ENCODE data around the gene EBPL.
"Not testable (repeated sequence)": the region's sequence is repeated elsewhere in the genome, so short reads cannot be mapped to it uniquely, and the experiment has no call there.

The EBPL gene

DNA sequence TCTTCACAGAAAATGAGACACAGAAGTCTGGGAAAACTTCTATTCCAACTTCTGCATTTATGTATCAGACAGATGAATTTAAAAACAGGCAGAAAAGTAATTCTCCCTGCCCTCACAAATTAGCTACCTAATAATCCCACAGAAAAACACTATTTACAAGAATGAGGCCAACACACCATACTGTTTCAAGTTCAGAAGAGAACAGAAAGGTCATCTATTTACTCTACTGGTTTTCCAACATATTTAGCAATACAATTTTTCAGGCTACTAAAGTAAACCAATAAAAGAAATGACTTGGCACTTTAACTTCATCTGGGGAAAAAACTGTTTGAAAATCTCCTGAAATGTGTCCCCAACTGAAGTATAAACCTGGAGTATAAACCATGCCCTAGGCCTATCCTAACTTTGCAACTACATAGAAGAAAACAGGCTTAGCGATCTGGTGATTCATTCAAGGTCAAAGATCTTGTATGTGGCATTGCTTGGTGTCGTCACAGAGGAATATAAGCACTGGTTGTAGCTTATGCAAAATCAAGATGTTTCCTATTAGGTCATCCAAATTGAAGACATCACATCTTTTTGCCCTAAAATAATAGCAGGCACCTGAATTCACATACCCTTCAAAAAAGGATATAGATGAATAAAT, 20.1 kb upstream of the EBPL start:
- Histone ChIP-seq H3K36me3 (ENCODE audit: control insufficient read depth in 1 of 2, insufficient read depth in 2 of 2, low read depth in 1 of 2, low read length in 2 of 2) (peaks cover 14 to 62% of the 10 kb centered on the region in 2 experiments), H3K14ac (ENCODE audit: low read length in 2 of 2) (no peak overlapping the region), H2BK5ac (ENCODE audit: low read depth, low read length, poor library complexity, severe bottlenecking) (no peak overlapping the region), H3K9me3 (ENCODE audit: control insufficient read depth, low read length) (peaks cover 37% of the 10 kb centered on the region), H3K4me2 (ENCODE audit: low read length, poor library complexity, severe bottlenecking) (no peak overlapping the region), H4K8ac (ENCODE audit: low read length) (no peak overlapping the region), H3K4me3 (ENCODE audit: insufficient read depth in 1 of 2, low read depth in 1 of 2, low read length in 2 of 2) (no peak overlapping the region), H3K27me3 (ENCODE audit: control insufficient read depth in 1 of 2, insufficient read depth in 1 of 2, low read length in 2 of 2) (no peaks in the 10 kb centered on the region), H3K79me1 (replicated peaks; ENCODE audit: low read length, poor library complexity, severe bottlenecking) (peaks cover 7% of the 10 kb centered on the region), H2BK120ac (ENCODE audit: low read depth, low read length) (no peak overlapping the region), H2BK15ac (ENCODE audit: low read depth, poor library complexity, severe bottlenecking) (no peak overlapping the region), H3K18ac (ENCODE audit: low read depth in 1 of 2, low read length in 2 of 2) (no peak overlapping the region), H2BK12ac (ENCODE audit: low read length in 2 of 2) (no peak overlapping the region), H4K91ac (ENCODE audit: low read length) (no peak overlapping the region), H3K23ac (ENCODE audit: low read length in 2 of 2) (no peak overlapping the region), H3K27ac (ENCODE audit: low read length, poor library complexity, severe bottlenecking) (no peak overlapping the region), H3K4me1 (ENCODE audit: control insufficient read depth, insufficient read depth, low read depth, low read length) (peaks cover 2% of the 10 kb centered on the region), H2AK5ac (ENCODE audit: low read length, severe bottlenecking) (no peak overlapping the region), H3K4ac (ENCODE audit: low read depth in 1 of 2, low read length in 2 of 2) (no peak overlapping the region), H2AFZ (ENCODE audit: low read depth, low read length) (no peak overlapping the region), H3K9ac (ENCODE audit: low read length) (no peak overlapping the region)
- peak; percentile 95 for DNase-seq
- WGBS: 33% methylated on average over 1 of the region's 2 CpGs

GRCh38 chr13:49704264-49704663, 13.0 kb upstream of the EBPL start:
- not testable (repeated sequence) for H3K4me3 ChIP-seq (ENCODE audit: insufficient read depth in 1 of 2, low read depth in 1 of 2, low read length in 2 of 2); H3K4me2 ChIP-seq (ENCODE audit: low read length, poor library complexity, severe bottlenecking); H3K14ac ChIP-seq (ENCODE audit: low read length in 2 of 2); H4K8ac ChIP-seq (ENCODE audit: low read length); H2AK5ac ChIP-seq (ENCODE audit: low read length, severe bottlenecking); H4K91ac ChIP-seq (ENCODE audit: low read length); H3K27ac ChIP-seq (ENCODE audit: low read length, poor library complexity, severe bottlenecking); H2BK120ac ChIP-seq (ENCODE audit: low read depth, low read length); H2AFZ ChIP-seq (ENCODE audit: low read depth, low read length); H2BK15ac ChIP-seq (ENCODE audit: low read depth, poor library complexity, severe bottlenecking); H2BK5ac ChIP-seq (ENCODE audit: low read depth, low read length, poor library complexity, severe bottlenecking); H3K23ac ChIP-seq (ENCODE audit: low read length in 2 of 2); H3K27me3 ChIP-seq (ENCODE audit: control insufficient read depth in 1 of 2, insufficient read depth in 1 of 2, low read length in 2 of 2); DNase-seq; H2BK12ac ChIP-seq (ENCODE audit: low read length in 2 of 2); H3K18ac ChIP-seq (ENCODE audit: low read depth in 1 of 2, low read length in 2 of 2); H3K79me1 ChIP-seq (replicated peaks; ENCODE audit: low read length, poor library complexity, severe bottlenecking); H3K4ac ChIP-seq (ENCODE audit: low read depth in 1 of 2, low read length in 2 of 2); H3K9me3 ChIP-seq (ENCODE audit: control insufficient read depth, low read length); H3K4me1 ChIP-seq (ENCODE audit: control insufficient read depth, insufficient read depth, low read depth, low read length); H3K9ac ChIP-seq (ENCODE audit: low read length)
- peaks cover 11 to 69% of the 10 kb centered on the region in 2 experiments for H3K36me3 ChIP-seq (ENCODE audit: control insufficient read depth in 1 of 2, insufficient read depth in 2 of 2, low read depth in 1 of 2, low read length in 2 of 2)
- WGBS: no CpG with 5 or more reads among the region's 7 CpGs

- DNase-seq: no peak
- Histone ChIP-seq H3K18ac (ENCODE audit: low read depth in 1 of 2, low read length in 2 of 2) (no peak overlapping the region), H3K4me2 (ENCODE audit: low read length, poor library complexity, severe bottlenecking) (no peak overlapping the region), H3K27me3 (ENCODE audit: control insufficient read depth in 1 of 2, insufficient read depth in 1 of 2, low read length in 2 of 2) (no peaks in the 10 kb centered on the region), H2AK5ac (ENCODE audit: low read length, severe bottlenecking) (no peak overlapping the region), H2BK120ac (ENCODE audit: low read depth, low read length) (no peak overlapping the region), H3K27ac (ENCODE audit: low read length, poor library complexity, severe bottlenecking) (no peak overlapping the region), H3K23ac (ENCODE audit: low read length in 2 of 2) (no peak overlapping the region), H4K91ac (ENCODE audit: low read length) (no peak overlapping the region), H4K8ac (ENCODE audit: low read length) (no peak overlapping the region), H2BK15ac (ENCODE audit: low read depth, poor library complexity, severe bottlenecking) (no peak overlapping the region), H3K14ac (ENCODE audit: low read length in 2 of 2) (no peak overlapping the region), H2BK5ac (ENCODE audit: low read depth, low read length, poor library complexity, severe bottlenecking) (no peak overlapping the region), H3K4ac (ENCODE audit: low read depth in 1 of 2, low read length in 2 of 2) (no peak overlapping the region), H3K36me3 (ENCODE audit: control insufficient read depth in 1 of 2, insufficient read depth in 2 of 2, low read depth in 1 of 2, low read length in 2 of 2) (peaks cover 12 to 72% of the 10 kb centered on the region in 2 experiments), H3K9ac (ENCODE audit: low read length) (no peak overlapping the region), H3K9me3 (ENCODE audit: control insufficient read depth, low read length) (no peaks in the 10 kb centered on the region), H2AFZ (ENCODE audit: low read depth, low read length) (no peak overlapping the region), H3K4me1 (ENCODE audit: control insufficient read depth, insufficient read depth, low read depth, low read length) (no peaks in the 10 kb centered on the region), H3K79me1 (replicated peaks; ENCODE audit: low read length, poor library complexity, severe bottlenecking) (peaks cover 2% of the 10 kb centered on the region), H3K4me3 (ENCODE audit: insufficient read depth in 1 of 2, low read depth in 1 of 2, low read length in 2 of 2) (no peak overlapping the region), H2BK12ac (ENCODE audit: low read length in 2 of 2) (no peak overlapping the region)
Measured at GRCh38 chr13:49701491-49701890, 10.2 kb upstream of the EBPL start.

- no peak overlapping the region for H2AFZ ChIP-seq (ENCODE audit: low read depth, low read length)
- H4K91ac ChIP-seq (ENCODE audit: low read length): no peak overlapping the region
- no peak overlapping the region for H3K23ac ChIP-seq (ENCODE audit: low read length in 2 of 2)
- H3K9me3 ChIP-seq (ENCODE audit: control insufficient read depth, low read length): no peaks in the 10 kb centered on the region
- no peak overlapping the region for H2BK120ac ChIP-seq (ENCODE audit: low read depth, low read length)
- peaks cover 2% of the 10 kb centered on the region for H3K79me1 ChIP-seq (replicated peaks; ENCODE audit: low read length, poor library complexity, severe bottlenecking)
- H3K18ac ChIP-seq (ENCODE audit: low read depth in 1 of 2, low read length in 2 of 2): no peak overlapping the region
- no peak overlapping the region for H3K14ac ChIP-seq (ENCODE audit: low read length in 2 of 2)
- H2AK5ac ChIP-seq (ENCODE audit: low read length, severe bottlenecking): no peak overlapping the region
- no peak overlapping the region for H2BK5ac ChIP-seq (ENCODE audit: low read depth, low read length, poor library complexity, severe bottlenecking)
- H3K4me2 ChIP-seq (ENCODE audit: low read length, poor library complexity, severe bottlenecking): no peak overlapping the region
- no peak overlapping the region for H2BK12ac ChIP-seq (ENCODE audit: low read length in 2 of 2)
- H4K8ac ChIP-seq (ENCODE audit: low read length): no peak overlapping the region
- no peaks in the 10 kb centered on the region for H3K4me1 ChIP-seq (ENCODE audit: control insufficient read depth, insufficient read depth, low read depth, low read length)
- DNase-seq: no peak
- no peak overlapping the region for H3K4ac ChIP-seq (ENCODE audit: low read depth in 1 of 2, low read length in 2 of 2)
- no CpG with 5 or more reads among the region's 3 CpGs for WGBS
- H2BK15ac ChIP-seq (ENCODE audit: low read depth, poor library complexity, severe bottlenecking): no peak overlapping the region
- H3K9ac ChIP-seq (ENCODE audit: low read length): no peak overlapping the region
- H3K36me3 ChIP-seq (ENCODE audit: control insufficient read depth in 1 of 2, insufficient read depth in 2 of 2, low read depth in 1 of 2, low read length in 2 of 2): peaks cover 5 to 49% of the 10 kb centered on the region in 2 experiments
- H3K27me3 ChIP-seq (ENCODE audit: control insufficient read depth in 1 of 2, insufficient read depth in 1 of 2, low read length in 2 of 2): no peaks in the 10 kb centered on the region
- no peak overlapping the region for H3K27ac ChIP-seq (ENCODE audit: low read length, poor library complexity, severe bottlenecking)
- H3K4me3 ChIP-seq (ENCODE audit: insufficient read depth in 1 of 2, low read depth in 1 of 2, low read length in 2 of 2): no peak overlapping the region
Measured at GRCh38 chr13:49697468-49697867, 6.2 kb upstream of the EBPL start.
